Measurements from ENCODE around the gene CLVS2. TPM values are rescaled to one million over a fixed set of nuclear protein-coding genes. Genes with fewer than 3 reads are reported as not detected.

CLVS2 gene
- total and polyA plus RNA-seq, 2 experiments from 2014 or later: 0.08 to 0.66 TPM

- TF ChIP-seq ZNF462 (CRISPR knock-in tag; IDR thresholded peaks at IDR 0.05) (no peak), ZNF114 (CRISPR knock-in tag; IDR thresholded peaks at IDR 0.05) (no peak), NANOG (IDR thresholded peaks at IDR 0.05; ENCODE audit: borderline replicate concordance) (no peak)
Measured at GRCh38 chr6:123085403-123085802, 89.4 kb downstream of the CLVS2 start (continued).

- H3K27ac ChIP-seq (ENCODE audit: low read depth): no peak overlapping the region
- H3K4me1 Mint-ChIP-seq: no peaks in the 10 kb centered on the region; the same call in 2 of the 3 replicates
- no peak overlapping the region for H3K4me3 Mint-ChIP-seq
- no peaks in the 10 kb centered on the region for H3K9me2 ChIP-seq (ENCODE audit: insufficient read depth)
- H3K27ac Mint-ChIP-seq: no peak overlapping the region
- H2AFZ ChIP-seq: no peak overlapping the region
- H3K79me2 ChIP-seq (replicated peaks; ENCODE audit: insufficient read depth): no peaks in the 10 kb centered on the region
- no peak overlapping the region for H3K4me3 ChIP-seq
- H3K9me3 Mint-ChIP-seq: no peaks in the 10 kb centered on the region
- no peaks in the 10 kb centered on the region for H3K27me3 ChIP-seq (ENCODE audit: insufficient read depth)
- no peaks in the 10 kb centered on the region for H4K20me1 ChIP-seq (replicated peaks; ENCODE audit: insufficient read depth)
- peaks cover 2% of the 10 kb centered on the region for H3K27me3 Mint-ChIP-seq (ENCODE audit: insufficient read depth, low read depth, poor library complexity)
- no peaks in the 10 kb centered on the region for H3K36me3 Mint-ChIP-seq (ENCODE audit: low read depth)
- no peak overlapping the region for H3K4me2 ChIP-seq
- no peak for ATAC-seq
- H3K36me3 ChIP-seq (ENCODE audit: insufficient read depth): no peaks in the 10 kb centered on the region
- no peaks in the 10 kb centered on the region for H3K4me1 ChIP-seq (ENCODE audit: insufficient read depth)
- no peak for DNase-seq (ENCODE audit: low spot score)
- H3F3A ChIP-seq (replicated peaks; ENCODE audit: low read depth): no peaks in the 10 kb centered on the region
- no peak for TF ChIP-seq ZNF114 (CRISPR knock-in tag; IDR thresholded peaks at IDR 0.05)
- TF ChIP-seq, protein P1, sequence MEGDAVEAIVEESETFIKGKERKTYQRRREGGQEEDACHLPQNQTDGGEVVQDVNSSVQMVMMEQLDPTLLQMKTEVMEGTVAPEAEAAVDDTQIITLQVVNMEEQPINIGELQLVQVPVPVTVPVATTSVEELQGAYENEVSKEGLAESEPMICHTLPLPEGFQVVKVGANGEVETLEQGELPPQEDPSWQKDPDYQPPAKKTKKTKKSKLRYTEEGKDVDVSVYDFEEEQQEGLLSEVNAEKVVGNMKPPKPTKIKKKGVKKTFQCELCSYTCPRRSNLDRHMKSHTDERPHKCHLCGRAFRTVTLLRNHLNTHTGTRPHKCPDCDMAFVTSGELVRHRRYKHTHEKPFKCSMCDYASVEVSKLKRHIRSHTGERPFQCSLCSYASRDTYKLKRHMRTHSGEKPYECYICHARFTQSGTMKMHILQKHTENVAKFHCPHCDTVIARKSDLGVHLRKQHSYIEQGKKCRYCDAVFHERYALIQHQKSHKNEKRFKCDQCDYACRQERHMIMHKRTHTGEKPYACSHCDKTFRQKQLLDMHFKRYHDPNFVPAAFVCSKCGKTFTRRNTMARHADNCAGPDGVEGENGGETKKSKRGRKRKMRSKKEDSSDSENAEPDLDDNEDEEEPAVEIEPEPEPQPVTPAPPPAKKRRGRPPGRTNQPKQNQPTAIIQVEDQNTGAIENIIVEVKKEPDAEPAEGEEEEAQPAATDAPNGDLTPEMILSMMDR (conservative IDR thresholded peaks at IDR 0.05; ENCODE audit: low read depth in 2 of 2): no peak
- no peak for TF ChIP-seq POLR2AphosphoS5 (IDR thresholded peaks at IDR 0.05; ENCODE audit: low read depth)
- TF ChIP-seq CREB1 (CRISPR knock-in tag; IDR thresholded peaks at IDR 0.05; ENCODE audit: low read depth): no peak
- TF ChIP-seq EZH2 (IDR thresholded peaks at IDR 0.05; ENCODE audit: low read depth, unreplicated experiment): no peak
- TF ChIP-seq STAT1 (IDR thresholded peaks at IDR 0.05; ENCODE audit: unreplicated experiment): no peak
- no peak for TF ChIP-seq ETS1 (IDR thresholded peaks at IDR 0.05)
- TF ChIP-seq ZNF331 (CRISPR knock-in tag; IDR thresholded peaks at IDR 0.05; ENCODE audit: low read depth): no peak
- TF ChIP-seq JUNB (IDR thresholded peaks at IDR 0.05; ENCODE audit: unreplicated experiment): no peak
- no peak for TF ChIP-seq EZH2phosphoT487 (IDR thresholded peaks at IDR 0.05; ENCODE audit: unreplicated experiment)
Measured at GRCh38 chr6:123089226-123089625, 93.2 kb downstream of the CLVS2 start.

Data from GM23338 (cell line).